Retinal pigment epithelial cell (primary cell): ENCODE measurements around the gene DIS3L2.
"Not testable (repeated sequence)": the region's sequence is repeated elsewhere in the genome, so short reads cannot be mapped to it uniquely, and the experiment has no call there.

Experiments used
- DNase-seq: peaks from one replicate; pipeline ENCODE4 v3.0.0-alpha.2; 2010; ENCODE audit warnings: low read depth
- H3K4me3 ChIP-seq: 2 replicates; pipeline ENCODE4 v1.5.1; 2011; ENCODE audit warnings: mild to moderate bottlenecking, low read length, control low read depth, moderate library complexity
- CTCF ChIP-seq: conservative IDR thresholded peaks from 2 replicates; pipeline ENCODE4 v1.5.1; 2011; ENCODE audit warnings: low read depth, low read length, control low read depth, inconsistent platforms

Gene DIS3L2

GRCh38 chr2:232097260-232097659, 135.7 kb downstream of the DIS3L2 start:
- no peak overlapping the region for H3K4me3 ChIP-seq
- DNase-seq: no peak
- TF ChIP-seq CTCF: no peak

- no peak for DNase-seq
- no peak overlapping the region for H3K4me3 ChIP-seq
- TF ChIP-seq CTCF: no peak
Measured at GRCh38 chr2:232097758-232098157, 136.2 kb downstream of the DIS3L2 start.

- no peak for TF ChIP-seq CTCF
- H3K4me3 ChIP-seq: no peak overlapping the region
- no peak for DNase-seq
Measured at GRCh38 chr2:232102380-232102779, 140.9 kb downstream of the DIS3L2 start.

- no peak for TF ChIP-seq CTCF
- no peak for DNase-seq
- H3K4me3 ChIP-seq: no peak overlapping the region
Measured at GRCh38 chr2:232103140-232103737, 141.7 kb downstream of the DIS3L2 start.

GRCh38 chr2:232104076-232104646, 142.6 kb downstream of the DIS3L2 start:
- DNase-seq: no peak
- TF ChIP-seq CTCF: no peak
- no peak overlapping the region for H3K4me3 ChIP-seq

GRCh38 chr2:232111551-232111950, 150.0 kb downstream of the DIS3L2 start:
- DNase-seq: no peak
- TF ChIP-seq CTCF: no peak
- H3K4me3 ChIP-seq: no peak overlapping the region

- no peak for DNase-seq
- TF ChIP-seq CTCF: no peak
- H3K4me3 ChIP-seq: no peak overlapping the region
Measured at GRCh38 chr2:232113821-232114220, 152.3 kb downstream of the DIS3L2 start.

GRCh38 chr2:232115728-232116361, 154.3 kb downstream of the DIS3L2 start:
- H3K4me3 ChIP-seq, DNase-seq: not testable (repeated sequence)
